Stimulated activated CD4-positive, alpha-beta T cell treated with anti-CD3 and anti-CD28 coated beads, TNF-alpha, amount 100 ng/mL, for 1 hour (primary cell): Measurements from ENCODE around the gene MORF4L1.
"Not testable (repeated sequence)": the region's sequence is repeated elsewhere in the genome, so short reads cannot be mapped to it uniquely, and the experiment has no call there.

Experiments
- DNase-seq, 3 donors: peaks; one replicate each; pipeline ENCODE4 v3.0.0-alpha.2; 2020; ENCODE audit warnings: low read depth in 3 of 3, low spot score in 1 of 3

Gene MORF4L1, protein sequence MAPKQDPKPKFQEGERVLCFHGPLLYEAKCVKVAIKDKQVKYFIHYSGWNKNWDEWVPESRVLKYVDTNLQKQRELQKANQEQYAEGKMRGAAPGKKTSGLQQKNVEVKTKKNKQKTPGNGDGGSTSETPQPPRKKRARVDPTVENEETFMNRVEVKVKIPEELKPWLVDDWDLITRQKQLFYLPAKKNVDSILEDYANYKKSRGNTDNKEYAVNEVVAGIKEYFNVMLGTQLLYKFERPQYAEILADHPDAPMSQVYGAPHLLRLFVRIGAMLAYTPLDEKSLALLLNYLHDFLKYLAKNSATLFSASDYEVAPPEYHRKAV

GRCh38 chr15:78872155-78872971, at the start of gene MORF4L1:
MORF4L1 (plus strand) TSS chr15:78872890; CDS start chr15:78873018, 128 bp downstream.
- DNase-seq, result peak; percentile 89 to 91 (median 89)

DNA sequence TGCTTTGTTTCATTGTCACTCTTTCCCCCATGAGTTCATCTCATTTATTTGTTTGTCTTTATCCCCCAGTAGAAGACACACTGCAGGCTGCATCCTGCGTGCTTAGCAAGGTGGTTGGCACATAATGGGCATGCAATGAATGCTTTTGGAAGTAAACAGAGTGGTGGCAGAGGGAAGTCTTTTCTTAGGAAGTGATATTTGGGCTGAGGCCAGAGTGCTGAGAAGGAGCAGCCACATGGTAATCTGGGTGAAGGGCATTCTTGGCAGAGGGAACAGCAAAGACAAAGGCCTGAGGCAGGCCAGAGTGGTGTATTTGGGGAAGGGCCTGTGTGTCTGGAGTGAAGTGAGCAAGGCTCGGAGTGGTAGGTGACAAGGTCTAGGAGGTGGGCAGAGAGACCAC, 43.8 kb upstream of the MORF4L1 start:
- DNase-seq, result no peak

DNA sequence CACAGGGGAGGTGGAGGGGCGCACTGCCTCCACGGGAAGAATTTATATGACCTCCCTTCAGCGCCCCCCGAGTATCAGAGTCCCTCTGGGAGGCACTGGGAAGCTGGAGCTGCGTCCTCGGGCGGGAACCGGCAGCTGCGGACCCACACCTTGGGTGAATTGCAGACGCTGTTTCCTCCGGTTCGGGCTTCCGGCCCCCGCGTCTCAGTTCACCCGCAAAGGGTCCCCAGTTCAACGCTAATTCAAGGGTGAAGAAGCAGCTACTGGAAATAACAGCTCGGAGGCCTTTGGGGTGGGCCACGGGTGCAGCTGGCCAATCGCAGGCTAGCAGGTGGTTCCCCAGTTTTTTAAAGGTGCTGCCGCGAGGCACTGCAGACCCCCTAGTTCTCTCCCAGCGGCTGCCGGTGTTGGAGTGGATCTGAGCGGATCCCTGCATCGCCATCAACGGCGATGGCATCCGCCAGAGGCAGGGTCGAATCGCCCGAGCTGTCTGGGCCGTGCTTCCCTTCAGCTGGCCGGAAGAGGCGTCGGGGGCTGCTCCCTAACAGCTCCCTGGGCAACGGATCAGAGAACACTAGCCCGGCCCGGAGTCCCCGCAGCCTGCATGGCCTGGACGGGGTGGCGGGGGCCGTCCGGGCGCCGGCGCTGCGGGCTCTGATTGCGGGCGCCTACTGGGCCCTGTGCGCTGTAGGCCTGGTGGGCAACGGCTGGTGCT, 42.0 kb upstream of the MORF4L1 start:
- no peak for DNase-seq

GRCh38 chr15:78831229-78832207, 41.2 kb upstream of the MORF4L1 start:
- no peak for DNase-seq

GRCh38 chr15:78836333-78836732, 36.4 kb upstream of the MORF4L1 start:
- no peak for DNase-seq

- DNase-seq, result no peak
Measured at GRCh38 chr15:78837131-78837530, 35.6 kb upstream of the MORF4L1 start.

DNA sequence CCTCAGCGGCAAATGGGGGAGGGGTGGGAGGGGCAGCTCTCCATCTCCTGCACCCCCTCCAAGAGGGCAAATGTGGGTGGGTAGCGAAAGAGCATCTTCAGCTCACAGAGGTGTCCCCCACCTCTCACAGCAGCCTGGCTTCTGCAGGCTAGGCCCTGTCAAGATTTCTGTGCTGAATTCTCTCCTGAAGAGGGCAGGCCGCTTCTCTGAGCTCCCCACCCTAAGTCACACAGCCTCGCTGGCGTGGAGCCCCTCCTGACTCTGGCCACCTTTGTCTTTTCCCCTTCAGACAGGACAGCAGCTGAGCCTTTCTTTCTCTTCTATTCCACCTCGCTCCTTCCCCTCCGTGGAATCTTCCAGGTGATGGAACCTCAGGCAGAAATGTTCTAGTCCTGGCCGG, 35.1 kb upstream of the MORF4L1 start:
- DNase-seq, result no peak

DNA sequence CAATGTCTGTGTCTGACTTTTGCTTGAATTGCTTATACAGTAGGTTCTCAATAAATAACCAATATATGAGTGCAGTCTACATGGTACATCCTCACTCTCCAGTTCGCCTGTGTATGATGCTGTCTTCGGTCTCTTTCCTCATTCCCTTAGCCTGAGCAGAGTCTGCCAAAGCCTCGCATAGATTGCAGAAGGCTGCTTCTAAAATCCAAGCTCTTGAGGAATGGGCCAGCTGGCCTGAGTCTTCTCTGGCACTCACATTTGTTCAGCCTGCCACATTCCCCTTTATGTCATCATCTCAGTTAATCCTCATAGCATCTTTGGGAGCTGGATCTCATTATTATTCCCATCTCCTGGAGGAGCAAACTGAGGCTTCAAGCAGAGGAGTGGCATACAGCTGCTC, 34.2 kb upstream of the MORF4L1 start:
- no peak for DNase-seq

DNA sequence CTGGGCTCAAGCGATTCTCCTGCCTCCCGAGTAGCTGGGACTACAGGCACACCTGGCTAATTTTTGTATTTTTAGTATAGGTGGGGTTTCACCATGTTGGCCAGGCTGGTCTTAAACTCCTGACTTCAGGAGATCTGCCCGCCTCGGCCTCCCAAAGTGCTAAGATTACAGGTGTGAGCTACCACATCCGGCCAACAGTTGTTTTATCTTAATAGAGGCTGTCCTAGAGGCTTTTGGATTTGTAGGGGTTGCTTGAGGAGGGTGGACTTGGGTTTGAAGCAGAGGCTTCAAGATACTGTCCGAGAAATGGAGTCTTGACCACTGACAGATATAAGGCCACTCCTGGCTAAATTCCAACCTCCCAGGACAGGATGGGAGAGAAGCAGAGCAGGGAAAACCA, 33.5 kb upstream of the MORF4L1 start:
- DNase-seq, result not testable (repeated sequence)

DNA sequence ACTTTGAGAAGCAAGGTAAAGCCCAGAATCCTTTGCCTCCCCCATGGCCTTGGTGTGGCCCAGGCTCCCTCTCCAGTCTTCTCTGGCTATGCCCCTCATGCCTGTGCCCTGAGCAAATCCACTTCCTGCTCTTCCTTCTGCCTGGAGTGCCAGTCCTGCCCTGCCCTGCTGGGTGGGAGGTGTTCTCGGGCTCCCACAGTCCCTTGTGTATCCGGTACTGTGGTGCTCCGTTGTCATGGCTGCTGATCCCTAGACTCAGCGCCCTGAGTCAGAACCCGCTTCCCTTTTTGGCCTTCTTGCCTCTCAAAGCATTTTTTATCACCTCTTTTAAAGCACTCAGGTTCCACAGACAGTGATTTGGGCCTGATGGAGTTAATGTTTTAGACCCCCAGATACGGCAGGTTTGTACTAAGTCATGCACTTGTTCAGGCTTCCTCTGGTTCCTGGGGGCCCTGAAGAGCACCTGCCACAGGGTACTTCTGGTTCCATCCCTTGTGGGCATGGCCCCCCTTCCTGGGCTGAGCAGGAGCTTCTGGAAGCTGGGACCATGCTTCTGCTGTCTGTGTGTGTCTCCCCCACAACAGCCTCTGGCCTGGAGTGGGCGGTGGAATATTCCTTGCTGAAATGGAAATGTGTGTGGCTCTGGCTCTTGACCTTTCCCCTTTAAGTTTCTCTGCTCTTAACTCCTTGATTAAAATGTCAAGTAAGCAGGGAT, 31.9 kb upstream of the MORF4L1 start:
- no peak for DNase-seq

- no peak for DNase-seq
Measured at GRCh38 chr15:78841376-78841706, 31.3 kb upstream of the MORF4L1 start.

GRCh38 chr15:78841891-78842290, 30.8 kb upstream of the MORF4L1 start:
- DNase-seq, result no peak

- no peak for DNase-seq
Measured at GRCh38 chr15:78842519-78842918, 30.2 kb upstream of the MORF4L1 start.

DNA sequence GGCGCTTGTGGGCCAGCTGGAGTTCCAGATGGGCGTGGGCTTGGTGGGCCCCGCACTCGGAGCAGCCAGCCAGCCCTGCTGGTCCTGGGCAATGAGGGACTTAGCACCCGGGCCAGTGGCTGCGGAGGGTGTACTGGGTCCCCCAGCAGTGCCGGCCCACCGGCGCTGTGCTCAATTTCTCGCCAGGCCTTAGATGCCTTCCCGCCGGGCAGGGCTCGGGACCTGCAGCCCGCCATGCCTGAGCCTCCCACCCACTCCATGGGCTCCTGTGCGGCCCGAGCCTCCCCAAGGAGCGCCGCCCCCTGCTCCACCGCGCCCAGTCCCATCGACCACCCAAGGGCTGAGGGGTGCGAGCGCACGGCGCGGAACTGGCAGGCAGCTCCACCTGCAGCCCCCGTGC, 25.8 kb upstream of the MORF4L1 start:
- not testable (repeated sequence) for DNase-seq

DNA sequence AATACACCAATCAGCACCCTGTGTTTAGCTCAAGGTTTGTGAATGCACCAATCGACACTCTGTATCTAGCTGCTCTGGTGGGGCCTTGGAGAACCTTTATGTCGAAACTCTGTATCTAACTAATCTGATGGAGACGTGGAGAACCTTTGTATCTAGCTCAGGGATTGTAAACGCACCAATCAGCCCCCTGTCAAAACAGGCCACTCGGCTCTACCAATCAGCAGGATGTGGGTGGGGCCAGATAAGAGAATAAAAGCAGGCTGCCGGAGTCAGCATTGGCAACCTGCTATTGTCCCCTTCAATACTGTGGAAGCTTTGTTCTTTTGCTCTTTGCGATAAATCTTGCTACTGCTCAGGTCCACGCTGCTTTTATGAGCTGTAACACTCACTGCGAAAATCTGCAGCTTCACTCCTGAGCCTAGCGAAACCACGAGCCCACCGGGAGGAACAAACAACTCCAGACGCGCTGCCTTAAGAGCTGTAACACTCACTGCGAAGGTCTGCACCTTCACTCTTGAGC, 25.2 kb upstream of the MORF4L1 start:
- DNase-seq, result not testable (repeated sequence)

- no peak for DNase-seq
Measured at GRCh38 chr15:78850352-78850751, 22.3 kb upstream of the MORF4L1 start.

DNA sequence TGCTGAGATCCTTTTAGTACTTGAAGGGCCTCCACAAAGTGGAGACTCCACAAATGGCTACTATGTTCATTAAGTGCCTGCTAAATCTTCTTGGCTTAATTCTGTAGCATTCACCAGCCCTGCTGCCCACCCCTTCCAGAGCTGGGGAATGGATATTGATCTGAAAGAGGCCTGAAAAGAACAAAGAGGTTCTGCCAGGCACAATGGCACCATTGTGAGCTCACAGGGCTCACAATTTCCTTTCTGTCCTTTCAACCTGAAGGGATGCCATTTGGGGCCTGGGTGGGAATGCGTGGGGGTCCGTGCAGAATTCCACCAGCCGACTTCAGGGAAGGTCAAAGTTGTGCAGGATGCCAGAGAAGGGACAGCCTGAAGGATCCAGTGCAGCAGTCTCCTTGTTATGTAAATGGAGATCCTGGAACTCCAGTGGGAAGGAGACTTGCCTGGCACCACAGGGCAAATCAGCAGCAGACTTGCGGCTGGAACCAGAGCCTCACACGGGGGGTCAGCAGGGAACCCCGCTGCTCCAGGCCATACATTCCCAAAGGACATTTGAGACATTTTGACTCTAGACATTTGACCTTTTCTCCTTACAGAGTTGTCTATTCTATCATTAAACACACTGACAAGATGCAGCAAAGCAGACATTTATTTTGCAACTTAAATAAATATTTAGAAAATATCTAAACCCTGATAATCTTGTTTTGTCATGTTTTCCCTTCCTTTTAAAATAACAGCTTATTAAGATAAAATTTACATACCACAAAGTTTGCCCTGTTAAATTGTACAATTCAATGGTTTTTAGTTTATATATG, 21.5 kb upstream of the MORF4L1 start:
- DNase-seq, result no peak

DNA sequence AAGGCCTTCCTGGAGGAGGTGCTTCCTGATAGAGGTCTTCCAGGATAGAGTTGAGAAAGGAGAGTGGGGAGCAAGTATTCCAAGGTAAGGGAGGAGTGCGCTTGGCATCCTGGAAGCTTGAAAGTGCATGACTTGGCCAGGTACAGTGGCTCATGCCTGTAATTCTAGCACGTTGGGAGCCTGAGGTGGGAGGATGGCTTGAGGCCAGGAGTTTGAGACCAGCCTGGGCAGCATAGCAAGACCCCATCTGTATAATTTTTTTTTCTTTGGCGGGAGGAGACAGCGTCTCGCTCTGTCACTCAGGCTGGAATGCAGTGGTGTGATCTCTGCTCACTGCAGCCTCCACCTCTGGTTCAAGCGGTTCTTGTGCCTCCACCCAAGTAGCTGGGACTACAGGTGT, 19.2 kb upstream of the MORF4L1 start:
- no peak for DNase-seq

DNA sequence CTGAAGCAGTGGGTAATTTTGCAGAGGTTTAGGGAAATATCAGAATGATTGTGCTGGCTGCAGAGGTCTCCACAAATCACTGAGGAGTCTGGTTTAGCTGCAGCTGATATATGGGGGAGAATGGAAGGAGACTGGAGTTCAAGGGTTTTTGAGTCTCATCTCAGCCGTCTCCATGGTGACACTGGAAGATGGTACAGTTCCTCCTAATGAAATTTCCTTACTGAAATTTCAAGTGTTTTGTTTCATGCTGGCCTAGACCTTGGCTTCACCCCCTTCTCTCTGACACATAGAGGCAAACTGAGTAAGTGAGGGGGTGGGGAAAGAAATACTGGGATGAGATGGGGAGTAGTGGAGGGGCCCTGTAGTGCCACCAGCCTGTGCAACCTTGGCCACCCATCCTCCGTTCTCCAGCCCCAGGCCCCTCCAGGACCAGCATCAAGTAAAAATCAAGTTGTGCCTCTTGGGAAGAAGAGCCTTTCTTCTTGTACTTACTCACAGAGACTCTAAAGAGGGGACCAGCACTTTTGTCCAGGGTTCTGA, 17.8 kb upstream of the MORF4L1 start:
- no peak for DNase-seq
